HepG2 (cell line): Measurements from ENCODE around the gene VASN. TPM values are rescaled to one million over a fixed set of nuclear protein-coding genes. Genes with fewer than 3 reads are reported as not detected.

Source experiments
- FOSL2 ChIP-seq: sonication (generic); formaldehyde crosslinking; IDR thresholded peaks from 2 replicates; pipeline ENCODE4 v1.4.0; 2020; ENCODE audit warnings: missing genetic modification reagents
- FOXM1 ChIP-seq: sonication (generic); formaldehyde crosslinking; IDR thresholded peaks from 2 replicates; pipeline ENCODE4 v1.5.0; 2020; ENCODE audit warnings: missing genetic modification reagents
- GPN1 ChIP-seq: sonication (generic); formaldehyde crosslinking; IDR thresholded peaks from 2 replicates; pipeline ENCODE4 v1.5.1; 2020; ENCODE audit warnings: missing genetic modification reagents, borderline replicate concordance
- KDM1A ChIP-seq: IDR thresholded peaks from 2 replicates; pipeline ENCODE4 v1.6.1; 2016; ENCODE audit warnings: missing compliant biosample characterization
- MED8 ChIP-seq: sonication (generic); formaldehyde crosslinking; IDR thresholded peaks from 2 replicates; pipeline ENCODE4 v1.8.1; 2023; ENCODE audit warnings: mild to moderate bottlenecking, missing genetic modification reagents; ENCODE audit not compliant: insufficient replicate concordance
- NCOA1 ChIP-seq: sonication (generic); formaldehyde crosslinking; IDR thresholded peaks from 2 replicates; pipeline ENCODE4 v1.9.0; 2021; ENCODE audit warnings: missing genetic modification reagents
- NCOA5 ChIP-seq: sonication (generic); formaldehyde crosslinking; IDR thresholded peaks from 2 replicates; pipeline ENCODE4 v1.4.0; 2020; ENCODE audit warnings: missing genetic modification reagents
- PAWR ChIP-seq: sonication (generic); formaldehyde crosslinking; IDR thresholded peaks from 2 replicates; pipeline ENCODE4 v1.4.0; 2020; ENCODE audit warnings: missing genetic modification reagents, mild to moderate bottlenecking, borderline replicate concordance
- PCBP2 ChIP-seq: fragments of 200-400 bp; formaldehyde crosslinking; optimal IDR thresholded peaks from 2 replicates; pipeline ENCODE3; 2018; ENCODE audit warnings: low read length, low read depth; ENCODE audit not compliant: poor library complexity, severe bottlenecking
- POLR2AphosphoS5 ChIP-seq: IDR thresholded peaks from 2 replicates; pipeline ENCODE4 v1.6.1; 2012; ENCODE audit warnings: low read depth, low read length
- RAD51 ChIP-seq: fragments of 450-650 bp; IDR thresholded peaks from 2 replicates; pipeline ENCODE4 v1.6.1; 2016; ENCODE audit warnings: borderline replicate concordance
- RCOR2 ChIP-seq: IDR thresholded peaks from 2 replicates; pipeline ENCODE4 v1.6.1; 2016; ENCODE audit warnings: missing biosample characterization, missing genetic modification reagents
- RFX3 ChIP-seq: IDR thresholded peaks from 2 replicates; pipeline ENCODE4 v1.6.1; 2016; ENCODE audit warnings: missing biosample characterization, missing genetic modification reagents
- SAP130 ChIP-seq: IDR thresholded peaks from 2 replicates; pipeline ENCODE4 v1.6.1; 2016; ENCODE audit warnings: low read depth
- SATB2 ChIP-seq: sonication (generic); formaldehyde crosslinking; IDR thresholded peaks from 2 replicates; pipeline ENCODE4 v1.5.0; 2020; ENCODE audit warnings: missing genetic modification reagents
- SETDB1 ChIP-seq: sonication (generic); formaldehyde crosslinking; IDR thresholded peaks from 2 replicates; pipeline ENCODE4 v1.5.1; 2020; ENCODE audit warnings: missing genetic modification reagents, mild to moderate bottlenecking, borderline replicate concordance
- ZC3H4 ChIP-seq: sonication (generic); formaldehyde crosslinking; IDR thresholded peaks from 2 replicates; pipeline ENCODE4 v1.4.0; 2020; ENCODE audit warnings: missing genetic modification reagents, borderline replicate concordance
- ZKSCAN5 ChIP-seq: sonication (generic); formaldehyde crosslinking; IDR thresholded peaks from 2 replicates; pipeline ENCODE4 v1.5.1; 2020; ENCODE audit warnings: mild to moderate bottlenecking, missing genetic modification reagents
- ZMYM3 ChIP-seq: sonication (generic); formaldehyde crosslinking; IDR thresholded peaks from 2 replicates; pipeline ENCODE4 v1.5.1; 2020; ENCODE audit warnings: mild to moderate bottlenecking, missing genetic modification reagents
- ZNF530 ChIP-seq: sonication (generic); formaldehyde crosslinking; IDR thresholded peaks from 2 replicates; pipeline ENCODE4 v1.5.0; 2020; ENCODE audit warnings: low read depth, mild to moderate bottlenecking, missing genetic modification reagents
- ZNF557 ChIP-seq: sonication (generic); formaldehyde crosslinking; IDR thresholded peaks from 2 replicates; pipeline ENCODE4 v1.4.0; 2020; ENCODE audit warnings: missing genetic modification reagents
- ZNF761 ChIP-seq: sonication (generic); formaldehyde crosslinking; conservative IDR thresholded peaks from 2 replicates; pipeline ENCODE4 v1.4.0; 2020; ENCODE audit warnings: mild to moderate bottlenecking, missing genetic modification reagents
- ZNF781 ChIP-seq: sonication (generic); formaldehyde crosslinking; IDR thresholded peaks from 2 replicates; pipeline ENCODE4 v1.5.1; 2020; ENCODE audit warnings: borderline replicate concordance, mild to moderate bottlenecking, missing genetic modification reagents; ENCODE audit errors: not compliant biosample characterization
- ZNF790 ChIP-seq: sonication (generic); formaldehyde crosslinking; IDR thresholded peaks from 2 replicates; pipeline ENCODE4 v1.8.0; 2022; ENCODE audit warnings: missing genetic modification reagents, mild to moderate bottlenecking, borderline replicate concordance
- ZSCAN9 ChIP-seq: IDR thresholded peaks from 2 replicates; pipeline ENCODE4 v1.6.1; 2016; ENCODE audit warnings: borderline replicate concordance
- polyA plus RNA-seq, 8 experiments: library from polyadenylated mRNA; depleted of rRNA in 3 of 8; stranded (reverse) in 7 of 8; unstranded in 1 of 8; fragments of >200 nt; fragmentation: Illumina TruSeq in 4 of 8; extraction: Trizol in 4 of 8; gene quantifications; 2 replicates each; pipeline versions ENCODE4 v1.2.1 to v1.2.3, GENCODE V29; 2011 to 2016; ENCODE audit warnings: low read depth in 4 of 8, missing spikeins in 1 of 8, mixed read lengths in 1 of 8; ENCODE audit not compliant: insufficient read depth in 1 of 8
- total RNA-seq, 5 experiments: library from RNA; depleted of rRNA; stranded (reverse); fragments of >200 nt; fragmentation: Illumina TruSeq; extraction: Trizol; gene quantifications; 2 replicates each; pipeline ENCODE4 v1.2.3, GENCODE V29; 2016; ENCODE audit warnings: low read depth in 1 of 5
- TF ChIP-seq, protein P1 (sequence below): IDR thresholded peaks from 2 replicates; pipeline ENCODE4 v1.6.1; 2016; ENCODE audit warnings: mild to moderate bottlenecking
- TF ChIP-seq, protein P2 (sequence below): sonication (generic); formaldehyde crosslinking; IDR thresholded peaks from 2 replicates; pipeline ENCODE4 v1.5.0; 2020; ENCODE audit warnings: mild to moderate bottlenecking, missing genetic modification reagents, borderline replicate concordance
- TF ChIP-seq, protein P3 (sequence below): sonication (generic); formaldehyde crosslinking; IDR thresholded peaks from 2 replicates; pipeline ENCODE4 v1.5.0; 2020; ENCODE audit warnings: missing genetic modification reagents, mild to moderate bottlenecking, borderline replicate concordance
- TF ChIP-seq, protein P4 (sequence below): sonication (generic); formaldehyde crosslinking; IDR thresholded peaks from 2 replicates; pipeline ENCODE4 v1.8.0; 2022; ENCODE audit warnings: missing genetic modification reagents, mild to moderate bottlenecking, inconsistent platforms, borderline replicate concordance

The VASN gene
- total and polyA plus RNA-seq, 2 of the 13 experiments (the other 11 are each of a cell fraction or from before 2014, with no cell fraction given), result 8.4 to 18.2 TPM

DNA sequence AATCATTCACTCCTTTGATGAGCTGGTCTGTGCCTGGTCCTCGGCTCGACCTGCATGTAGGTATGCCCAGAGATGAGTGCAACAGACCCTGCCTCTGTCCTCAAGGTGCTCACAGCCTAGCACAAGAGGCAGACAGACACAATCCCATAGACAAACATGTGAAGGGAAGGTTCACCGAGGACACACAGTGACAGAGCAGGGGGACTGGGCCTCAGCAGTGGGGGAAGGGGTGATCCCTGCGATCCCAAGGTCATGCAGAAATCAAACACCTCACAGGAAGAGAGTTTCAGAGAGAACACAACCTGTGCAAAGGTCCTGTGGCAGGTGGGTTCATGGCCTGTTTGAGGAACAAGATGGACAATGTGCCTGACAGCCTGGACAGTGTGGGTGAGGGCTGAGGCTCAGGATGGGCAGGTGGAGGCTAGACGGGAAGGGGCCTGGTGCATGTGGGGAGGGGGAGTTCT is 4.2 kb upstream of the VASN start (continued):
- no peak for TF ChIP-seq POLR2AphosphoS5
- TF ChIP-seq ZC3H4 (CRISPR knock-in tag), result no peak
- TF ChIP-seq ZNF790, result no peak
- TF ChIP-seq ZMYM3 (CRISPR knock-in tag), result peak; percentile 100
- no peak for TF ChIP-seq RAD51
- TF ChIP-seq, protein P1, sequence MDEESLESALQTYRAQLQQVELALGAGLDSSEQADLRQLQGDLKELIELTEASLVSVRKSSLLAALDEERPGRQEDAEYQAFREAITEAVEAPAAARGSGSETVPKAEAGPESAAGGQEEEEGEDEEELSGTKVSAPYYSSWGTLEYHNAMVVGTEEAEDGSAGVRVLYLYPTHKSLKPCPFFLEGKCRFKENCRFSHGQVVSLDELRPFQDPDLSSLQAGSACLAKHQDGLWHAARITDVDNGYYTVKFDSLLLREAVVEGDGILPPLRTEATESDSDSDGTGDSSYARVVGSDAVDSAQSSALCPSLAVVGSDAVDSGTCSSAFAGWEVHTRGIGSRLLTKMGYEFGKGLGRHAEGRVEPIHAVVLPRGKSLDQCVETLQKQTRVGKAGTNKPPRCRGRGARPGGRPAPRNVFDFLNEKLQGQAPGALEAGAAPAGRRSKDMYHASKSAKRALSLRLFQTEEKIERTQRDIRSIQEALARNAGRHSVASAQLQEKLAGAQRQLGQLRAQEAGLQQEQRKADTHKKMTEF (CRISPR knock-in tag), result peak; percentile 49; the same call in 1 of the 2 replicates
- TF ChIP-seq ZNF781 (CRISPR knock-in tag), result no peak
- TF ChIP-seq KDM1A (CRISPR knock-in tag), result peak; percentile 99
- peak; percentile 77; the same call in 1 of the 2 replicates for TF ChIP-seq ZNF761 (CRISPR knock-in tag)
- peak; percentile 97 for TF ChIP-seq RCOR2 (CRISPR knock-in tag)
- no peak for TF ChIP-seq PCBP2
- TF ChIP-seq GPN1 (CRISPR knock-in tag), result no peak
- TF ChIP-seq RFX3, result no peak
- TF ChIP-seq PAWR, result no peak
- no peak for TF ChIP-seq ZNF530 (CRISPR knock-in tag)
- no peak for TF ChIP-seq ZNF557
- TF ChIP-seq SETDB1, result no peak
- no peak for TF ChIP-seq ZKSCAN5 (CRISPR knock-in tag)
- TF ChIP-seq NCOA1 (CRISPR knock-in tag), result no peak
- TF ChIP-seq MED8, result peak; percentile 45
- TF ChIP-seq NCOA5 (CRISPR knock-in tag), result no peak
- TF ChIP-seq, protein P2, sequence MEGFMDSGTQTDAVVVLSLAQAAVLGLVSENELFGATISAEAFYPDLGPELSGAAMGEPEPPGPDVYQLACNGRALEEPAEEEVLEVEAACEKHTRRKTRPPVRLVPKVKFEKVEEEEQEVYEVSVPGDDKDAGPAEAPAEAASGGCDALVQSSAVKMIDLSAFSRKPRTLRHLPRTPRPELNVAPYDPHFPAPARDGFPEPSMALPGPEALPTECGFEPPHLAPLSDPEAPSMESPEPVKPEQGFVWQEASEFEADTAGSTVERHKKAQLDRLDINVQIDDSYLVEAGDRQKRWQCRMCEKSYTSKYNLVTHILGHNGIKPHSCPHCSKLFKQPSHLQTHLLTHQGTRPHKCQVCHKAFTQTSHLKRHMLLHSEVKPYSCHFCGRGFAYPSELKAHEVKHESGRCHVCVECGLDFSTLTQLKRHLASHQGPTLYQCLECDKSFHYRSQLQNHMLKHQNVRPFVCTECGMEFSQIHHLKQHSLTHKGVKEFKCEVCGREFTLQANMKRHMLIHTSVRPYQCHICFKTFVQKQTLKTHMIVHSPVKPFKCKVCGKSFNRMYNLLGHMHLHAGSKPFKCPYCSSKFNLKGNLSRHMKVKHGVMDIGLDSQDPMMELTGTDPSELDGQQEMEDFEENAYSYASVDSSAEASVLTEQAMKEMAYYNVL, result peak; percentile 66; the same call in 1 of the 2 replicates
- TF ChIP-seq FOXM1 (CRISPR knock-in tag), result no peak
- TF ChIP-seq SATB2 (CRISPR knock-in tag), result no peak
- peak; percentile 68 for TF ChIP-seq SAP130
- TF ChIP-seq ZSCAN9 (CRISPR knock-in tag), result no peak
- TF ChIP-seq FOSL2 (CRISPR knock-in tag), result peak; percentile 15; the same call in 1 of the 2 replicates
- TF ChIP-seq, protein P3, sequence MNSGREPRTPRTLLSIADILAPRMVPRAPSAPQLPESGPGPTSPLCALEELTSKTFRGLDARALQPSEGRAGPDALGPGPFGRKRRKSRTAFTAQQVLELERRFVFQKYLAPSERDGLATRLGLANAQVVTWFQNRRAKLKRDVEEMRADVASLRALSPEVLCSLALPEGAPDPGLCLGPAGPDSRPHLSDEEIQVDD (CRISPR knock-in tag), result no peak
- TF ChIP-seq, protein P4, sequence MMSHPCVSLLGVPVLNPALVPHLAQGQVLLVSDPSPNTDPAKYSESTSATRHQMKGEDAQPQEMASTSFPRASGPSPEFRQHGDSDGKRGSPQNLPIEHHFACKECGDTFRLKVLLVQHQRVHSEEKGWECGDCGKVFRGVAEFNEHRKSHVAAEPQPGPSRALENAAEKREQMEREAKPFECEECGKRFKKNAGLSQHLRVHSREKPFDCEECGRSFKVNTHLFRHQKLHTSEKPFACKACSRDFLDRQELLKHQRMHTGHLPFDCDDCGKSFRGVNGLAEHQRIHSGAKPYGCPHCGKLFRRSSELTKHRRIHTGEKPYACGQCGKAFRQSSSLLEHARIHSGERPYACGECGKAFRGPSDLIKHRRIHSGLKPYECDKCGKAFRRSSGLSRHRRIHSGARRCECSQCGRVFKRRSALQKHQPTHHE, result no peak
